Posterior cingulate gyrus (tissue), 11 donors: ENCODE results near the gene SKAP1.
A peak's percentile ranks its signal among the peaks of the same experiment; 100 is the strongest.

ENCODE experiments used
- DNase-seq, 10 donors: peaks; one replicate each; pipeline versions ENCODE4 v3.0.0 to v3.0.0-alpha.2; 2020 to 2021; ENCODE audit warnings: mixed read lengths in 3 of 10
- intact Hi-C: fragments of 100-400 bp; cut with DNase I; formaldehyde crosslinking; loops from one replicate; pipeline ENCODE4 v1.15.1; 2023

SKAP1 gene

GRCh38 chr17:48100591-48101011 is 329.4 kb downstream of the SKAP1 start:
- intact Hi-C loops, result loop anchor here (5.0 kb wide), 1 partner anchor 732 kb away; the partner anchor contains the start of gene CALCOCO2
- DNase-seq, result peak in 7 of 10 donors; percentile 19 to 89 (median 43)

GRCh38 chr17:48100160-48100559 is 329.9 kb downstream of the SKAP1 start:
- intact Hi-C loops, result loop anchor here (5.0 kb wide), 1 partner anchor 732 kb away; the partner anchor contains the start of gene CALCOCO2
- no peak for DNase-seq

GRCh38 chr17:48095611-48096010 is 334.4 kb downstream of the SKAP1 start:
- intact Hi-C loops, result no loop called here
- DNase-seq, result no peak

GRCh38 chr17:48093341-48094045 is 336.5 kb downstream of the SKAP1 start:
- no peak for DNase-seq
- intact Hi-C loops, result no loop called here

- DNase-seq, result no peak
- intact Hi-C loops, result loop anchor here (5.0 kb wide), 1 partner anchor 47 kb away; no protein-coding TSS in a partner anchor
Observed at GRCh38 chr17:48084932-48085331, 345.1 kb downstream of the SKAP1 start.
